Posterior cingulate gyrus (tissue), 11 donors: ENCODE results near the gene MRPS24.
A peak's percentile ranks its signal among the peaks of the same experiment; 100 is the strongest.
"Not testable (repeated sequence)": the region's sequence is repeated elsewhere in the genome, so short reads cannot be mapped to it uniquely, and the experiment has no call there.

Experiments
- DNase-seq, 10 donors: peaks; one replicate each; pipeline versions ENCODE4 v3.0.0 to v3.0.0-alpha.2; 2020 to 2021; ENCODE audit warnings: mixed read lengths in 3 of 10
- intact Hi-C: fragments of 100-400 bp; cut with DNase I; formaldehyde crosslinking; loops from one replicate; pipeline ENCODE4 v1.15.1; 2023

MRPS24 gene

DNA sequence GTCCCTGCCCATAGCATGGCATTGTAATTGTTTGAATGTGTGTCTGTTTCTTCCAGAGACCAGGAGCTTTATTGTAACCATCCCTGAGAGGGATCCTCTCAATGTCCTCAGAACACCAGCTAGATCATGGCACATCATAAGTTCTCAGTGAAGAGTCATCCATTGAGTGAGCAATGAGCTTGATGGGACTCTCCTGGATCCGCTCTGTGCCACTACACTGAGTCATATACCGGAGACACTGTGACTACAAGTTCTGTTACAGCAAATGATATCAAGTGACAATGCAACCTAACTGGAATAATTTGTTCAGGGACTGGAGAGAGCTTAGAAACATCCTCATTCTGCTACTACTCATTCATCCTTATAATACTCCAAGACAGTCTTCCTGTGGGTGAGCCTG is 25.1 kb downstream of the MRPS24 start:
- intact Hi-C loops, result no loop called here
- DNase-seq, result no peak

GRCh38 chr7:43843296-43843695 is 26.0 kb downstream of the MRPS24 start:
- intact Hi-C loops, result no loop called here
- DNase-seq, result no peak

DNA sequence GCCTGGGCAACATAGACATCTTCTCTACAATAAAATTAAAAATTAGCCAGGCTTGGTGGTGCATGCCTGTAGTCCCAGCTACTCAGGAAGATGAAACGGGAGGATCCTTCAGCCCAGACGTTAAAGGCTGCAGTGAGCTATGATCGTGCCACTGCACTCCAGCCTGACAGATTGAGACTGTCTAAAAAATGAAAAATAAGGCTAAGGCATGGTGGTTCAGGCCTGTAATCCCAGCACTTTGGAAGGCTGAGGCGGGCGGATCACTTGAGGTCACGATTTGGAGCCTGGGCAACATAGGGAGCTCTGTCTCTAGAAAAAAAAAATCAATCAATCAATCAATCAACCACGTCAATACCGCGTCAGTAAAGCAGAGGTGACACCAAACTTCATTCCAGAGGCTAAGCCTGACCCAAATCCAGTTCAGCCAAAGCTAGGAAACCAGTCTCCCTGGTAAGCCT is 31.1 kb downstream of the MRPS24 start:
- intact Hi-C loops, result loop anchor here (10.0 kb wide), 1 partner anchor 113 kb away; the partner anchor contains the start of gene COA1
- no peak for DNase-seq

GRCh38 chr7:43834463-43835251 is 34.7 kb downstream of the MRPS24 start:
- DNase-seq, result no peak
- intact Hi-C loops, result loop anchor here (10.0 kb wide), 1 partner anchor 110 kb away; the partner anchor contains the start of gene COA1

DNA sequence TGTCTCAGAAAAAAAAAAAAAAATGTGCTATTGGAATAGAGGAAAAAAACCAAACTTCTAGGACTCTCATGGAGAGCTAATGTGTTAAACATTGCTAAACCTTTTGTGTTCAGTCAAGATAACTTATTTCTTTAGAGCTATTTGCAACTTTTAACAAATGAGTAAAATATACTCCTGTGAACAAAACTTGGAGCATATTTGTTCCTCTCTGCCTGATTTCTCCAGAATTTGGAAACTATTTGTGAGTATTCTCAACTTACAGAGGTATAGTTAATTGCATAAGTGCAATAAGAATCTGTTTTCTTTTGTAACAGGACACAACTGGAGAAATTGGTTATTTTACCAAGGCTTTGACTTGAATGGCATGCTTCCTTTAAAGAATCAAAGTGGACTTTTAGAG is 38.4 kb downstream of the MRPS24 start:
- intact Hi-C loops, result loop anchor here (10.0 kb wide), 1 partner anchor 106 kb away; the partner anchor contains the start of gene COA1

DNA sequence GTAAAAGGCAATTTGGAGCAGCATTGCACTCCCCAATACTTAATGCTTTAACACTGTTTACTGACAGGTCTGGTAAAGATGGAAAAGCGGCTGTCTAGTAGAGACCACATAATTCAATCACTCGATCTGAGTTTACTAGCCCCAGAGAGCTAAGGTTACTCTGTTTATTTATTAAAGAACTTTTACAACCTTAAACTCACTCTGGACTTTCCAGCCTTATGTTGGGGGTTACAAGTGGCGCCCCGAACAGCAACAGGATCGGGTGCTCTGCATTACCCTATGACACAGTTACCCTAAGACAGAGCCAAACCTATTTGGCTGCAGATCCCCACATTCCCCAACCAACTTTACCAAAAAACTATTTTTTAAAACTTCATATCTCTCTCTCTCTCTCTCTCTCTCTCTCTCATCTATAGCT is 43.9 kb downstream of the MRPS24 start:
- intact Hi-C loops, result no loop called here
- no peak for DNase-seq

More for the DNA sequence above, 38.4 kb downstream of the MRPS24 start:
- not testable (repeated sequence) for DNase-seq

- intact Hi-C loops, result no loop called here
- no peak for DNase-seq
Observed at GRCh38 chr7:43824963-43825362, 44.4 kb downstream of the MRPS24 start.

DNA sequence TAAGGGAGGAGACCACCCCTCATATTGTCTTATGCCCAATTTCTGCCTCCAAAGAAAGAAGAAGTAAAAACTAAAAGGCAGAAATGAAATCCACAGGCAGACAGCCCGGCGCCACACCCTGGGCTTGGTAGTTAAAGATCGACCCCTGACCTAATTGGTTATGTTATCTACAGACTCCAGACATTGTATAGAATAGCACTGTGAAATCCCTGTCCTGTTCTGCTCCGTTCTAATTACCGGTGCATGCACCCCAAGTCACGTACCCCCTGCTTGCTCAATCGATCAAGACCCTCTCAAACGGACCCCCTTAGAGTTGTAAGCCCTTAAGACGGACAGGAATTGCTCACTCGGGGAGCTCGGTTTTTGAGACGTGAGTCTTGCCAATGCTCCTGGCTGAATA is 44.8 kb downstream of the MRPS24 start:
- DNase-seq, result peak in 1 of 10 donors; percentile 12
- intact Hi-C loops, result not testable (repeated sequence)

- DNase-seq, result no peak
- intact Hi-C loops, result no loop called here
Observed at GRCh38 chr7:43823941-43824340, 45.4 kb downstream of the MRPS24 start.

GRCh38 chr7:43823425-43823824 is 45.9 kb downstream of the MRPS24 start:
- DNase-seq, intact Hi-C loops: not testable (repeated sequence)
